Measurements from ENCODE around the gene NAGS.

DNA sequence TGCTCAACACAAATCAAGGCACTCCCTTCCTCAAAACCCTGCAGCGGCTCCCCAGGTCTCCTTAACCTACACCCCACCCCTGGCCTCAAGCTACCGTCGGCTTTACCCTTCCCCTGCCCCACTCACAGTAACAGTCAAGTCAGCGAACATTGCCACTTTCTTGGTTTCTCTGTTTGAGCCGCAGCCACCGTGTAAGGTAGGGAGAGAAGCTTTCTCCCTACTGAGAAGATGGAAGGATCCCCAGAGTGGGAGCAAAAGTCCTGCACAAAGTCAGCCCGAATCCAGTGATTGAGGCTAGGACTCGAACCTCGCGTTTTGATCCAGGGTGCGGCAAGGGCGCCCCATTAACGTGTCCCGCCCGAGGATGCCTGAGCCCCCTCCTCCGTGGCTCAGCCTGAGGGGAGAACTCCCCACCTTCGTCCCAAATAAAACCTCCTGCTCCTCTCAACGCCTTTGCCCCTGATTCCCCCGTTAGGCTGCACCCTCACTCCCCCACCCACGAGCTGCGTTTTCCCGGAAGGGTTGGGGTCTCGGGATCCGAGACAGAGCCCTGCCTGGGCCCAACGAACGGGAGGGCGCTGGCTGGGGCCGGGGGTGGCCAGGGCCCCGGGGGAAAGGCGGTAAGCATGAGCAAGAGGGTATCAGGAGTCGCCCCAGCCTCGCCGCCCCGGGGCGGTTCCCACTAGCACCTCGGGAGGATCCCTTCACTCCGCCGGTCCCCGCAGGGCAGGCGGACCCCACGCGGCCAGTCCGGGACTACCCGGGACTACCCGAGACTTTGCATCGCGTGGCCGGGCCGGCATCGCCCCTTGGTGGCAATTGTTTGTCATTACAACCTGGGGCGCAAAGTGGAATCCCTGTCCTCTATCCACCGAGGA, 9.9 kb upstream of the NAGS start:
- TF ChIP-seq POLR2AphosphoS5 (IDR thresholded peaks at IDR 0.05; ENCODE audit: borderline replicate concordance, low read depth, low read length) (no peak), EZH2 (IDR thresholded peaks at IDR 0.05) (no peak)

Data from SK-N-MC (cell line).